A549 treated with RU486 at 1 μM for 4 hours (cell line): ENCODE measurements around the gene SMIM35. TPM values are rescaled to one million over a fixed set of nuclear protein-coding genes. Genes with fewer than 3 reads are reported as not detected.

Experiments used
- total RNA-seq: library from RNA; stranded (reverse); fragments of 200-300 nt; extraction: Qiagen RNA extraction; gene quantifications from 5 replicates; pipeline ENCODE4 v1.2.3, GENCODE V29; 2022; ENCODE audit warnings: low read depth

The SMIM35 gene
- not detected in 5 replicates for total RNA-seq

GRCh38 chr11:118086913-118087768 lies at the start of gene SMIM35:
Gene SMIM35 (minus strand): TSS chr11:118086963. CDS start chr11:118086757, 206 bp downstream.

GRCh38 chr11:118076754-118077281 lies 9.9 kb downstream of the SMIM35 start, which contains the start of gene TMPRSS4:
Gene TMPRSS4 (plus strand): TSS chr11:118077078. CDS start chr11:118077303, 225 bp downstream.

GRCh38 chr11:117985953-117986887 lies 100.5 kb downstream of the SMIM35 start, which contains the start of gene IL10RA:
Gene IL10RA (plus strand): TSS chr11:117986394. CDS start chr11:117986468, 74 bp downstream.

Other genes with a start within 250 kb of the SMIM35 start
- gene FXYD6, start 210.3 kb downstream of the SMIM35 start, total RNA-seq: 0.14 to 0.43 TPM (median 0.28 TPM) in 5 replicates
- not detected in 5 replicates for gene TMPRSS13, start 157.6 kb downstream of the SMIM35 start, total RNA-seq
- 0.05 TPM in 1 of 5 replicates, not detected in the others for gene IL10RA, start 100.6 kb downstream of the SMIM35 start, total RNA-seq
- 0.12 TPM in 1 of 5 replicates, not detected in the others for gene TMPRSS4, start 9.9 kb downstream of the SMIM35 start, total RNA-seq
- 0.07 to 0.16 TPM (median 0.07 TPM) in 3 of 5 replicates, not detected in the others for gene SCN4B, start 65.9 kb upstream of the SMIM35 start, total RNA-seq
- gene SCN2B, start 89.7 kb upstream of the SMIM35 start, total RNA-seq: not detected in 5 replicates
- not detected in 5 replicates for gene JAML, start 138.0 kb upstream of the SMIM35 start, total RNA-seq
- 0.22 to 0.38 TPM (median 0.33 TPM) in 5 replicates for gene MPZL3, start 165.4 kb upstream of the SMIM35 start, total RNA-seq
- gene MPZL2, start 177.3 kb upstream of the SMIM35 start, total RNA-seq: 0.06 to 0.19 TPM in 2 of 5 replicates, not detected in the others
- not detected in 5 replicates for gene CD3E, start 217.8 kb upstream of the SMIM35 start, total RNA-seq